GM12865 (cell line): ENCODE measurements around the gene PRSS12.

Experiments used
- DNase-seq: peaks from one replicate; pipeline ENCODE4 v3.0.0; 2010; ENCODE audit warnings: low read depth
- H3K4me3 ChIP-seq: 2 replicates; pipeline ENCODE4 v1.5.1; 2011; ENCODE audit warnings: mild to moderate bottlenecking, low read depth, low read length, control low read depth
- CTCF ChIP-seq: IDR thresholded peaks from 2 replicates; pipeline ENCODE4 v1.5.1; 2011; ENCODE audit warnings: low read length, control low read depth, low read depth, inconsistent platforms; ENCODE audit not compliant: insufficient read depth; ENCODE audit errors: missing control alignments

The PRSS12 gene

GRCh38 chr4:118372251-118372650 is 19.4 kb upstream of the PRSS12 start:
- no peak for TF ChIP-seq CTCF
- H3K4me3 ChIP-seq = no peak overlapping the region
- DNase-seq = no peak

- no peak overlapping the region for H3K4me3 ChIP-seq
- TF ChIP-seq CTCF = no peak
- no peak for DNase-seq
Observed at GRCh38 chr4:118369231-118369630, 16.4 kb upstream of the PRSS12 start.

GRCh38 chr4:118367872-118368271 is 15.1 kb upstream of the PRSS12 start:
- no peak for TF ChIP-seq CTCF
- no peak for DNase-seq
- H3K4me3 ChIP-seq = no peak overlapping the region

- no peak for TF ChIP-seq CTCF
Observed at GRCh38 chr4:118367361-118367760, 14.6 kb upstream of the PRSS12 start.

GRCh38 chr4:118363166-118363565 is 10.4 kb upstream of the PRSS12 start:
- TF ChIP-seq CTCF = no peak
- no peak for DNase-seq
- H3K4me3 ChIP-seq = no peak overlapping the region

More at GRCh38 chr4:118367361-118367760, 14.6 kb upstream of the PRSS12 start:
- DNase-seq = no peak
- no peak overlapping the region for H3K4me3 ChIP-seq

- no peak overlapping the region for H3K4me3 ChIP-seq
- TF ChIP-seq CTCF = no peak
- no peak for DNase-seq
Observed at GRCh38 chr4:118361192-118361591, 8.4 kb upstream of the PRSS12 start.

- H3K4me3 ChIP-seq = no peak overlapping the region
- no peak for DNase-seq
- TF ChIP-seq CTCF = no peak
Observed at GRCh38 chr4:118360106-118360505, 7.3 kb upstream of the PRSS12 start.
